A172 (cell line): Measurements from ENCODE around the gene CDK6. TPM values are rescaled to one million over a fixed set of nuclear protein-coding genes. Genes with fewer than 3 reads are reported as not detected.
A peak's percentile ranks its signal among the peaks of the same experiment; 100 is the strongest.

Source experiments
- DNase-seq: peaks from one replicate; pipeline ENCODE4 v3.0.0-alpha.2; 2015; ENCODE audit warnings: low spot score
- total RNA-seq: library from RNA; depleted of rRNA; stranded (reverse); fragments of >200 nt; shearing (Covaris generic); gene quantifications from 2 replicates; pipeline ENCODE4 v1.2.3, GENCODE V29; 2014

CDK6 gene
- total RNA-seq, 1 experiment from 2014 or later, result 140 TPM

GRCh38 chr7:92847305-92847704, 10.9 kb upstream of the CDK6 start:
- DNase-seq, result no peak

DNA sequence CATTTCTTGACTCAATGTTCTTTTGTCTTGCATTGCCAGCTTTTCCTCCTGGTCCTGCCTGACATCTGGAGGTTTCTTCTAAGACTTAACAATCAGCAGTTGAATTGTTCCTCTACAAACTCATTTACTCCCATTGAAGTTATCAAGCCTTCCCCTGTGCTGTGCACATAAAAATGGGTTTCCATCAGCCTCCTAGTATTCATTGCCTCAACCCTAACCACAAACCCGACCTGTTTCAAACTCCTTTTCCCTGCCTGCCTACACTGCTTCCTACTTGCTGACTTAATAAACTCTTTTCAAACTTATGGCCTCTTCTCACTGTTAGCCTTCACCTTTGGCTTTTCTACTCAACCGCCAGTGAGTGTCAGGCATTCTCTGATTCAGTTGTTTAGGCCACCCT, 9.4 kb upstream of the CDK6 start:
- DNase-seq, result no peak

DNA sequence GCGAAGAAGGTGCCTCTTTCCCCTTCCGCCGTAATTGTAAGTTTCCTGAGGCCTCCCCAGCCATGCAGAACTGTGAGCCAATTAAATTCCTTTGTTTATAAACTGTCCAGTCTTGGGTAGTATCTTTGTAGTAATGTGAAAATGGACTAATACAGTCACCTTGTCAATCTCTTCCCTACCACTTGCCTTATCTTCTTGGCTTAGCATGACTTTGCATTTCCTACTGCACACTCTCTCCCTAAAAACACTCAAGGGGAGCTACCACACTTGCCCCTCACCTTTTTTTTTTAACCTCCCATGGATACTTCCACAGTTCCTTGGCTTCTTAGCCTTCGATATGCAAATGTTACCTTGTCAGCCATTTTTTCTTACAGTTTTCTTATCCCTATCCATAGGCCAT, 7.4 kb upstream of the CDK6 start:
- no peak for DNase-seq

- no peak for DNase-seq
Measured at GRCh38 chr7:92843034-92843760, 6.8 kb upstream of the CDK6 start.

DNA sequence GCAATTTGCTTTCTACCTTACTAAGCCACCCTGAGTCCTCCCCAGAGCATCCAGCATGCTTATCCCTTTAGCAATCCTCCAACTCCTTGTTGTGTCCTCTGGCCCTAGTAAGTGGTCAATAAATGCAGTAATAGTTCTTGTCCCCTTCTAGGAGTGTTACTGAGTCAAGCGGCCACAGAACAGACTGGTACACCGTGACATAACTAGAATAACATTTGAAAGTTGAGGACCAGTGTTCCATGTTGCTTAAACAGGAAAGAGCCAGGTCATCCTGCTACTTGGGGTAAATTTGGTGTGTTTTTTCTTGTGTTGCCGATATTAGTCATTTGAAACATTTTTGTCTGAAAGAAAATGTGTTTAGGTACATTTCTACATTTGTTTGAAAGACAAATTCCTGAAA, 4.8 kb upstream of the CDK6 start:
- no peak for DNase-seq

DNA sequence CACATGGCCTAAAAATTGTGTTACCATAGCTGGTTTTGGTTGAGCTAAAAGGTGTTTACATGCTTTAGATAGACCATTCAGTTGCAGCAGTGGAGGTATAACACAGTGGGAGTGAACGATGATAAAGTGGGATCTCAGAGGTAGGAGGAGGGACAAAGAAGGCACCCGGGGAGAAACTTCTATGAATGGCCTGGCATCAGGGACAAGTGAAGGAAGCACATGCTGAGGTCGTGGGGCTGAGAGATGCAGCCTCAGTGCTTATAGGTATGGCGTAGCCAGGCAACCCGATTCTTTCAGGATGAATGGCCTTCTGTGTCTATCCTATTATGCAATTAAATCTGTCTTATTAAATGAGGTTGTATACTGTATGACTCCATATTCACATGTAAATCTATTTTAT, 3.9 kb upstream of the CDK6 start:
- no peak for DNase-seq

DNA sequence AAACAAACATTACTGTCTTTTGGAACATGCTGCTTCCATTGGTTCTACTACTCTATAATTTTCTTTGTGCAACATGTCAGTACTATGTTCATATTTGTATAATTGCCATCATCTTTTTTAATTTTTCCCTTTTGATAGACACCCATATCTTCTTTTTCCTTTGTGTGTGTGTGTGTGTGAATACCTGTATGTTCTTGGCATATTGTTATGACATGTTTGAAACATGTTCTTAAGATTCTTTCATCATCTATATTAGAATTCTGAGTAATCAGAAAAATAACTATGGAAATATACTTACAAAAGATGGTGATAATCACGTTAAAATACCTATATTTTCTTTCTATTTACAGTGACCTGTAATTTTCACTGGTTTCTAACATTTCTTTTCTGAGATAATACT, 3.5 kb upstream of the CDK6 start:
- DNase-seq, result no peak

DNA sequence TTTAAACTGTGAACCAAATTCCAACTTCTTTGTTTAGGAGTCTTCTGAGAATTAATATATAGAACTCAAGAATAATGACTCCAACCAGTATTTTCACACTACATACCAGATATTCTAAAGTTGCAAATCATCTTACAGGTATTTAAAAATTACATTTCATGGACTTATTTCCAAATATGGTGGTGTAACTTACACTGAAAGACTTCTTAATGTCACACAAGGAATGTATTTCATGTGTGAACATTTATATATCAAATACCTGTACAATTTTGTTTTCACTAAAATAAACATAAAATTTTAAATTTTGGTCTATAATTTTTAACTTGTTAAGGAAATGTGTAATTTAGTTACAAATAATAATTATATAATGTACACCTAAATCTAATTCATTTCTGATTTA, 2.6 kb upstream of the CDK6 start:
- DNase-seq, result no peak

DNA sequence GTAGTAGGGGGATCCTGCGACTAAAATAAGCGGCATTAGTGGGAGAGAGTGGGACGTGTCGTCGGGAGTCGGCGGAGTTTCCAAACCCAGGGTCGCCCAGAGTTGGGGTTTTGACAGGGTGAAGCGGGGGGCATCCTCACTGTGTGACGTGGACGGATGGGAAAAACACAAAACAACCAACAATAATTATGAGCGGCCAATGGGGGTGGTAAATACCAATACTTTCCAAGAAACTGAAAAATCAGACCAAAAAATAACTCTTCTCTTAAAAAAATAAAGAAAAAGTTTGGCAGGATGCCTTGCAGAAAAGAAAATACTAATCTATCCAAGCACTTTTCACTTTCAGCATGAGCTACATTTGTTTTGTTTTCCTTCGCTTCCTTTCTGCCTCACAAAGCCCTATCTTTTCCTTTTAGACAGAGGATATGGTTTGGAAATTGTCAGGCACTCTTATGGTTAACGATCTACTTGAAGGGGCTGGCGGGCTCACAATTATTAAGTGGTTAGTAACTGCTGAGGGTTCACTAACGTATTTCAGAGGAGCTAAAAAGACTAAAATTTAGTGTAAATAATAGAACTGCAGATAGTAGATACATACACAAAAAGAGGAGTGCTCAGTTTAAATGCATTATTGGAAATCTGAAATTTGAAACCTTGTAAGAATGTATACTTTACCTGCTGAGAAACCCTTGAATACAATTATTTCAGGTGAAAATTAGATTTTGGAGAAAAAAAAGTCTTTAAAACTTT, 802 bp upstream of the CDK6 start:
- DNase-seq, result peak; percentile 21

DNA sequence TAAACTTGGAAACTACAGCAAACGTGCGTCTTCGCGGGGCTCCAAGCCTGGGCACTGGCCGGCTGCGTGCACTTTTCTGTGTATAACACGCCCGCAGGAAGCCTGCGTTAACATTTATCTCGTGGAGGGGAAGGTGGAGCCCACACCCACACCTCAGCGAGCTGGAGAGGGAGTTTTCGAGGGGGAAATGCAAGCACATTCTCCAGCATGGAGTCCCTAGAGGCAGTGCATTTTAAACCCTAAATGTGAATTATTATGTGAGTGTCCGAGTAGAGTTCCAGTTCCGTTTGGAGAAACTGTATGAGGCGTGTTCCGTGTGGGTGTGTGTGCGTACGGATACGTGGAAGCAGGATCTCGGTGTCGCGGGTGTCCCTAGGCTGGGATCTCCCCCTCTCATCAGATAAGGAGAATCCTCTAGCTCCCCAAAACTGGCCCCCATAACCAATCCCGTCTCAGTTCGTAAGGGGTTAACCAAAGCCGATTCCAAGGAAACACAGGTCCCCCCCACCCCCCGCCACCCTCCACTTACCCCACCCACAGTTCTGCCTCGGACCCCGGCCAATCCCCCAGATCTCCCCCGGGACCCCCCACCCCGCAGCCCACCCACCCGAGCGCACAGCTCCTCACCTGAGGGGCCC, 403 bp downstream of the CDK6 start:
- peak; percentile 24 for DNase-seq

- peak; percentile 67 for DNase-seq
Measured at GRCh38 chr7:92835261-92835850, 1.0 kb downstream of the CDK6 start.

GRCh38 chr7:92834507-92835260, 1.7 kb downstream of the CDK6 start:
- DNase-seq, result no peak

GRCh38 chr7:92833766-92834506, 2.4 kb downstream of the CDK6 start:
- DNase-seq, result peak; percentile 56

- peak; percentile 77 for DNase-seq
Measured at GRCh38 chr7:92833024-92833765, 3.2 kb downstream of the CDK6 start.

DNA sequence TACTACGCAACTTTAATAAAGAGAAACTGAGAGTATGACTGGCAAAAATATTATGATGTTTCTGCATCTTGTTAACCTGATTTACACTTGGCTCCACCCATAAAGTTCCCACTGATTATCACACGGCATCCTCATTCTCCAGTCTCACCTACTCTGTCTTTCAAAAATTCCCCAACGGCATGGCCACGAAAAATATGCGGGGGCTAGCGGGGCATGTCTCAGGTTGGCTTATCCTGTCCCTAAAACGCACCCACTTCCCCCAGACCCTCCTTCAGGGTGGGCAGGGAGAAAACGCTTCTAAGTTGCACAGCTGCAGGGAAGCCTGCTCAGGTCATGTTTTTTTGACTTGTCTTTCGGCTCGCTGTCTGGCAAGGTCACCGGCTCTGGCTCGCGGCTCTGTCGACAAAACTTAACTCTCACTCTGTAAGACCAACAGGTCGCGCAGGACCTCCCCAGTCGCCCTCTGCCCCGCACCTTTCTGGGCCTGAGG, 3.8 kb downstream of the CDK6 start:
- DNase-seq, result no peak

- DNase-seq, result peak; percentile 85
Measured at GRCh38 chr7:92831716-92832533, 4.4 kb downstream of the CDK6 start.

GRCh38 chr7:92830532-92831110, 5.8 kb downstream of the CDK6 start:
- DNase-seq, result no peak

DNA sequence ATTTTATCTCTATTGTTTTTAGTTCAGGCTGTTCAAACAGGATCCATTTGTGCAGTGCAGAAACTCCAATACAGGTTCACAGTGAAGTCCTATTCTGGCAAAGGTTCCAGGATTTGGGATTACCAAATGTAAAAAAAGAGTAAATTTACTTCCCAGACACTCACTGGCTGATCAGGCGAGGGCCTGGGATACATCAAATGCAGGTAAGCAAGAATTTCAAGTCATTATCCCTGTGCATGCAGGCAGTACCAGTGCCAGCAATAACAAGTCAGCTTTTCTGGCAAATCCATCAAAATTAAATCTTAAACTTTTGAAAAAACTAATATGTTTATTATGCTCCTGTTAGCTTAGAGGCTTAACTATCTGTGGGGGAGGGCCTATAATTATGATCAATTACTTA, 6.3 kb downstream of the CDK6 start:
- DNase-seq, result no peak
